ENCODE results near the gene UTP14A.

DNA sequence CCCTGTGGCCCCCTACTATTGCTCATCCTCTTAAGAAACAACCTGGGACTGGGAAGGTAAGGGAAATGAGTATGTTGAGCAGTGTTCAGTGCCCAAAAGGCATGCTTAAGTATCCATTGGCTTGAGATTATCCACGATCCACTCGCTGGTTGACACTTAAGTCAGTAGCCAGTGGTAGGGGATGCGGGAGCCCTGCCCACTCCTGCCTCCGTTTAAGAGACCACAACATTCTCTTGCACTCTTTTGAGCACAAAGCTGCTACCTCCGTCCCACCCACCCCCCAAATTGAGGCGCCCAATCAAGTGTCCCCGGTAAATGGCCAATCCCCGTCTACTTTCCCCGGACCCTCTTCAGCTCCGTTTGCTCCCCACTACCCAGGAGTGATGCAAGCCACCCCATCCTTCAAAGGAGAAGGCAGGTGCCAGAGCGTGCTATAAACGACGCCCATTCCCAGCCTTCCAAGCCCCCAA is 25.0 kb downstream of the UTP14A start:
- TF ChIP-seq EZH2 (IDR thresholded peaks at IDR 0.05; ENCODE audit: insufficient read depth, poor library complexity, severe bottlenecking) (no peak), EZH2phosphoT487 (IDR thresholded peaks at IDR 0.05; ENCODE audit: insufficient read depth, low read depth) (no peak)

All from GM23248 (cell line).